WTC11 (cell line): ENCODE measurements around the gene MORN5.

ENCODE experiments used
- CTCF ChIP-seq: fragments of 200-600 bp; IDR thresholded peaks from 2 replicates; pipeline ENCODE4 v1.8.0; 2022; ENCODE audit warnings: antibody characterized with exemption
- ETV6 ChIP-seq: sonication (generic); formaldehyde crosslinking; IDR thresholded peaks from 2 replicates; pipeline ENCODE4 v1.8.1; 2022; ENCODE audit warnings: mild to moderate bottlenecking, missing genetic modification reagents
- GABPB1 ChIP-seq: sonication (generic); formaldehyde crosslinking; IDR thresholded peaks from 2 replicates; pipeline ENCODE4 v1.8.1; 2023; ENCODE audit warnings: mild to moderate bottlenecking, missing genetic modification reagents
- JUN ChIP-seq: sonication (generic); formaldehyde crosslinking; IDR thresholded peaks from 2 replicates; pipeline ENCODE4 v1.8.0; 2023; ENCODE audit warnings: mild to moderate bottlenecking, missing genetic modification reagents
- MAX ChIP-seq: sonication (generic); formaldehyde crosslinking; IDR thresholded peaks from 2 replicates; pipeline ENCODE4 v1.8.0; 2022; ENCODE audit warnings: mild to moderate bottlenecking, missing genetic modification reagents
- SP1 ChIP-seq: sonication (generic); formaldehyde crosslinking; conservative IDR thresholded peaks from 2 replicates; pipeline ENCODE4 v1.8.1; 2022; ENCODE audit warnings: missing genetic modification reagents

GRCh38 chr9:122110100-122110833 lies 49.4 kb upstream of the MORN5 start:
- TF ChIP-seq ETV6 (CRISPR knock-in tag) (no peak), SP1 (CRISPR knock-in tag) (no peak), CTCF (no peak), MAX (CRISPR knock-in tag) (no peak), JUN (CRISPR knock-in tag) (no peak), GABPB1 (CRISPR knock-in tag) (no peak)
